ENCODE results near the gene PRICKLE2.

GRCh38 chr3:64083575-64083974 is 141.7 kb downstream of the PRICKLE2 start:
- TF ChIP-seq TAF1 (IDR thresholded peaks at IDR 0.05; ENCODE audit: borderline replicate concordance, insufficient read depth, low read length) (no peak), REST (IDR thresholded peaks at IDR 0.05; ENCODE audit: insufficient read depth in 1 of 2, low read depth in 2 of 2, low read length in 2 of 2) (no peak)

Data from PFSK-1 (cell line).